Fibroblast of skin of scalp (primary cell): ENCODE data around the gene ERRFI1.
"Not testable (repeated sequence)": the region's sequence is repeated elsewhere in the genome, so short reads cannot be mapped to it uniquely, and the experiment has no call there.

Experiments used
- DNase-seq: peaks from one replicate; pipeline ENCODE4 v3.0.0-alpha.2; 2013

Gene ERRFI1

DNA sequence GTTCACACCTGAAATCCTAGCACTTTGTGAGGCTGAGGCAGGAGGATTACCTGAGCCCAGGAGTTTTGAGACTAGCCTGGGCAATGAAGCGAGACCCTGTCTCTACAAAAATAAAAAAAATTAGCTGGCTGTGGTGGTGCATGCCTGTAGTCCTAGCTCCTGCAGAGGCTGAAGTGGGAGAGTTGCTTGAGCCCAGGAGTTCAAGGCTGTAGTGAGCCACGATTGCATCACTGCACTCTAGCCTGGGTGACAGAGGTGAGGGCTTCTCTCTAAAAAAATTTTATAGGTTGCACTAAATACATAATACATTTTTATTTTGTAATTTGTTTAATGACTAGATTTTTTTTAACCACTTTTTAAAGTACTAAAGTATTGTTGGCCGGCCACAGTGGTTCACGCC, 58.5 kb downstream of the ERRFI1 start:
- DNase-seq = no peak

DNA sequence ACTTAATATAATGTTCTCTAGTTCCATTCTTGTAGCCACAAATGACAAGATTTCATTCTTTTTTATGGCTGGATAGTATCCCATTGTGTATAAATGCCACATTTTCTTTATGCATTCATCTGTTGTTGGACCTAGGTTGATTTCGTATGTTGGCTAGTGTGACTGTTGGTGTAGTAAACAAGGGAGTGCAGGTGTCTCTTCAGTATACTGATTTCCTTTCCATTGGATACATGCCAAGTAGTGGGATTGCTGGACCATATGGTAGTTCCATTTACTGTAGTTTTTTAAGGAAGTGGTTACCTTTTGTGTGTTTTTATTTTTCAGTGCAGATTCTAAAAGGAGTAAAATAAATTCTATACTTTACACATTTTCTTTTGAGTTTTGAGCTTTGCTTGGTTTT, 58.9 kb downstream of the ERRFI1 start:
- no peak for DNase-seq

DNA sequence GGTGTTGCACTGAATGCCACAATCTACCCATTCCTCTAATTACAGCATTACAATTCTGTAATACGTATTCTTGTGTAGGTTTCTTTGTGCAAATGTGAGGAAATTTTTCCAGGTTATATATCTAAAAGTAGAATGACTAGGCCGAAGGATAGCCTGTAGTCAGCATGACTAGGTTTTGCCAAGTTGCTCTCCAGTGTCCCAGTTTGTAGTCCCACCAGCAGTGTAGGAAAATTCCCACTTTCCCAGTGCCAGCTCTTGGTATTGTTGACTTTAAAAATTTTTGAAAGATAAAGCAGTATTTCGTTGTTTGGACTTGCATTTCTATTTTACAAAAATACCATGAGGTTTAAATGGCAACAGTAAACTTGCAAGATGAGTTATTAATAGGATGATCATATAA, 61.6 kb downstream of the ERRFI1 start:
- no peak for DNase-seq

DNA sequence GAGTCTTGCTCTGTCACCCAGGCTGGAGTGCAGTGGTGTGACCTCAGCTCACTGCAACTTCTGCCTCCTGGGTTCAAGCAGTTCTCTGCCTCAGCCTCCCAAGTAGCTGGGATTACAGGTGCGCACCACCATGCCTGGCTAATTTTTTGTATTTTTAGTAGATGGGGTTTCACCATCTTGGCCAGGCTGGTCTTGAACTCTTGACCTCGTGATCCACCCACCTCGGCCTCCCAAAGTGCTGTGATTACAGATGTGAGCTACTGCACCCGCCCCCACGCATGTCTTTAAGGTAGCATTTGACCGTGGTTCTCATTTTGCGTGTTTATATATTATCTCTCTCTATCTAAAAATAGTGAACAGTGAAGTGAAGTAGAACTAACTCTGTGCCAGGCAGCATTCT, 62.3 kb downstream of the ERRFI1 start:
- DNase-seq = not testable (repeated sequence)

- not testable (repeated sequence) for DNase-seq
Observed at GRCh38 chr1:7963378-7963730, 62.8 kb downstream of the ERRFI1 start.

DNA sequence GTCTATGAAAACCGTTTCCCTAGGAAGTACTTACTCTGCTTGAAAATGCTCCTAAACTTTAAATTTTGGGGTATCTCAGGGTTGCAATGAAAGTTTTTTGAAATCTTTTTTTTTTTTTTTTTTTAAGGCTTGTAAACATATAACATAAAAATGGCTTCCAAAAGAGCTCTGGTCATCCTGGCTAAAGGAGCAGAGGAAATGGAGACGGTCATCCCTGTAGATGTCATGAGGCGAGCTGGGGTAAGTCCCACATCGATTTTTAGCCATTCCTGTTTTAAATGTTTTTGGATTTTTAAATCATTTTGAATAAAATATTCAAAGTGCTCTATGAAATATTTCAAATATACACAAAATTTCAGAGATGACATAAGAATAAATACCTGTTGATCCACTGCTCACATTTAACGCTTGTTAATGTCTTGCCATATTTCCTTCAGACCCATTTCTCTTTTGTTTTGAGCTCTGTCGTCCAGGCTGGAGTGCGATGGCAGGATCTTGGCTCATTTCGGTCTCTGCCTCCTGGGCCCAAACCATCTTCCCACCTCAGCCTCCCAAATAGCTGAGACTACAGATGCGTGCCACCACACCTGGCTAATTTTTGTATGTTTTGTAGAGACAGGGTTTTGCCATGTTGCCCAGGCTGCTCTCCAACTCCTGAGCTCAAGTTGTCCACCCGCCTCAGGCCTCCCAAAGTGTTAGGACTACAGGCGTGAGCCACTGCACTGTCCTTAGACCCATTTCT, 63.3 kb downstream of the ERRFI1 start:
- no peak for DNase-seq

DNA sequence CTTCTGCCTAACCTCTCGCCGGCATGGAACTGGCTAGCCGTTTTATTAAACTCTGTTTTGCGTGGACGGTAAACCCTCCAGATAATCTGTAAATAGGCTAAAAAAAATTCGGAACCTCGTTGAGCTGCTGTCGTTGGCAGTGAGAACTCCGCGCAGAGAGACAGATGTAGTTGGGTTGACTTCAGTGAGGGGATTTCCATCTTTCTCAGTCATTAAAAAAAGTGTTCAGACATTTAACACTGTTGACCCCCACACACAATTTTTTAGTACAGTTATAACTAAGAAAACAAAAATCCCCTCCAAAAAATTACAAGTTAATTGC, 64.1 kb downstream of the ERRFI1 start:
- no peak for DNase-seq
